Astrocyte (in vitro differentiated cells and primary cell): ENCODE data around the gene SLC12A8.

Experiments used
- CTCF ChIP-seq: IDR thresholded peaks from 2 replicates; pipeline ENCODE4 v1.5.1; 2011; ENCODE audit warnings: low read depth, mild to moderate bottlenecking, inconsistent platforms, low read length, moderate library complexity; ENCODE audit not compliant: insufficient read depth
- EZH2 ChIP-seq: IDR thresholded peaks from 2 replicates; pipeline ENCODE4 v1.6.1; 2012; ENCODE audit warnings: mild to moderate bottlenecking, low read length, inconsistent platforms; ENCODE audit not compliant: insufficient read depth

GRCh38 chr3:125236331-125236903, 23.9 kb upstream of the SLC12A8 start:
- TF ChIP-seq CTCF, result no peak
- no peak for TF ChIP-seq EZH2
